NCI-H345 treated with DMSO at 0.1 percent for 48 hours (cell line): ENCODE data around the gene CNNM4.

Source experiments
- DNase-seq: peaks from one replicate; lab custom pipeline; 2025; ENCODE audit not compliant: unreplicated experiment; lab: John Stamatoyannopoulos, UW

The CNNM4 gene

GRCh38 chr2:96856776-96857666, 96.3 kb downstream of the CNNM4 start:
- peak; percentile 63 for DNase-seq

- DNase-seq = peak; percentile 96
Measured at GRCh38 chr2:96857667-96858372, 97.1 kb downstream of the CNNM4 start, which contains the start of gene ANKRD39. Gene ANKRD39, minus strand, starts transcription at chr2:96858016. Its CDS starts 29 bp downstream, at chr2:96857987.

- no peak for DNase-seq
Measured at GRCh38 chr2:96859099-96859649, 98.5 kb downstream of the CNNM4 start.

- DNase-seq = no peak
Measured at GRCh38 chr2:96859681-96860064, 99.0 kb downstream of the CNNM4 start.

- DNase-seq = no peak
Measured at GRCh38 chr2:96860065-96861029, 99.6 kb downstream of the CNNM4 start.

DNA sequence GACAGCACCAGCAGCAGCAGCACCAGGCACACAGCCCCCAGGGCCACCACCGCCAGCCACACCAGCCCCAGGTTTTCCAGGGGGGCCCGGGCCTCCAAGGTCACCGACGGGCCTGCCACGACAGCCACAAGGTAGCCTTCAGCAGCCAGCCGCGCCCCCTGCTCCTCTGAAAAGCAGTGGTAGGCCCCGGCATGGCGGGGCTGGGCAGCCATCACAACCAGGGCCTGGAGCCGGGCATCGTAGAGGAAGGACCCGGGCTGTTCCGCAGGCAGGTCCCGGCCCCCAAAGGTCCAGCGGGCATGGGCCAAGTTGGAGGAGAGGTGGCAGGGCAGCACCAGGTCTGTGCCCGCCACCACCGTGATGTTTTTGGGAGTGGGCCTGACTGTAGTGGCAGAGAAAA, 100.4 kb downstream of the CNNM4 start:
- DNase-seq = no peak
